22Rv1 (cell line): ENCODE measurements around the gene MIR17HG.

ENCODE experiments used
- CTCF ChIP-seq: fragments of 450-650 bp; IDR thresholded peaks from 2 replicates; pipeline ENCODE4 v1.5.1; 2017; ENCODE audit warnings: mild to moderate bottlenecking
- ZFX ChIP-seq: fragments of 450-650 bp; IDR thresholded peaks from 2 replicates; pipeline ENCODE4 v1.6.1; 2017; ENCODE audit warnings: antibody characterized with exemption, borderline replicate concordance

GRCh38 chr13:91353494-91353893 is 6.0 kb downstream of the MIR17HG start:
- TF ChIP-seq CTCF (no peak), ZFX (no peak)
